HG03342 (cell line): ENCODE results near the gene IL11RA.

Experiments
- ATAC-seq: cut with Tn5 transposase; IDR thresholded peaks from one replicate; pipeline ENCODE4 v1.9.1; 2021; ENCODE audit warnings: mild to moderate bottlenecking, moderate library complexity; ENCODE audit not compliant: unreplicated experiment

IL11RA gene

DNA sequence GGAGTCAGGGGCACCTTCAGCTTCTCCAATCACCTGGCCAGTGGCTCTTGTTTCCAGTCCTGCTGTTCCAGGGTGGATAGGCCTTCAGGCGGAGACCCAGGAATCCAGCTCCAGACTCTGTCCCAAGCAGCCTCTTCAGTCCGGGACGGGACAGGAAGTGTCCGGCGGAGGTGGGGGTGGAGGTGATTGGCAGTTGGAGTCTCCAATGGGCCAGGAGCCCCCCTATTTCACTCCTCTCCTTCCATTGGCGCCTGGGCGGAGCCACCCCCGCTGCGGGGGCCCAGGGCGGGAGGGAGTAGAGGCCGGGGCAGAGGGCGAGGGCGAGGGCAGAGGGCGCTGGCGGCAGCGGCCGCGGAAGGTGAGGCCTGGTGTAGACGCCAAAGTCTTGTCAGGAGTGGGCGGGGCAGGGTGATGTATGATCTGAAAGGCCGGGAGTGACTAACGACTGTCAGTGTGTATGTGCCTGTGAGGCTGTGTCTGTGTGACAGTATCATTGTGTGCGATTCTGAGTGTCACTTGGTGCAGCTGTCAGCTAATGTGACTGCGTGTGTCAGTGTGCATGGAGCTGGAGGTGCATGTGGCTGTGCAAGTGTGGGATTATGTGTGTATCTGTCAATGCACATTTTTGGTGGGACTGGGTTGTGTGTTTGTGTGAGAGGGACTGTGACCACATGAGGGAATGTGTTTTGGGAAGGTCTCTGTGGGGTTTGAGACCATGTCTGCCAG, at the start of gene IL11RA:
IL11RA (plus strand) TSS at position 310 of the 726 bp plus-strand sequence. CDS start 3,033 bp downstream, outside the sequence.
- ATAC-seq = no peak

- ATAC-seq = peak; percentile 70
Observed at GRCh38 chr9:34603610-34604231, 48.3 kb upstream of the IL11RA start.

DNA sequence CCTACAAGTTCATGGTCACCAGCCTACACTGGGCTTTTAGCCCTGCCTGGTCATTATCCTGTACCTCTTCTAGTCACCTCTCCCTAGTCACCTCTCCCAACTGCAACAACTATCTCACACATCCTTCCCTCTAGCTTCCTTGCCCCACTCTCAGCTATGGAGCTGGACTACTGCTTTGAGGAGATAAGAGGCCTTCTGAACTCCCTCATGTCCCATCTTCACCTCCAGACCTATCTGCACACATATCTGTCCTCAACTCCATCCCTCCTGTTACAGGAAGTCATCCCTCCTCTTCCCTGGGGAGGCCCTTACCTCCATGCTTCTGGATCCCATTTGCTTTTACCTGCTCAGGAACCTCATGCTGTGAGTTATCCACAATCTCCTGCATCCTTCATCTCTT, 45.8 kb upstream of the IL11RA start:
- ATAC-seq = no peak

DNA sequence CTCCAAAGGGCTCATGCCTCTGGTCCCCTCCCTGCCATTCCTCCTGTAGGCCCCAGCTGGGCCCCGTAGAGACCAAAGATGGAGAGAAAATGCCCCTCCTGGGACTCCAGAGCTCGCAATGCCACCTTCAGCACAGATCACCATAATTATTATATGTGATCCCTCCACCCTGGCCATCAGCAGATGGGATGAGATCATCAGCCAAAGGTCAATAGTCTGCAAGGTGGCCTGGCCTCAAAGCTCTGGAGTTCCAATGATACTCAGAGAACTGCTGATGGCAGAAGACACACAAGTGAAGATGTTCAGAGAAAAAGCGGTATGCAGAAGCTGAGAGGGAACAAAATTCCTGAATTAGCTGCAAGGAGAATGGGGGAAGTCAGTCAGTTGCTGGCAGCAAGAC, 45.1 kb upstream of the IL11RA start:
- ATAC-seq = no peak

DNA sequence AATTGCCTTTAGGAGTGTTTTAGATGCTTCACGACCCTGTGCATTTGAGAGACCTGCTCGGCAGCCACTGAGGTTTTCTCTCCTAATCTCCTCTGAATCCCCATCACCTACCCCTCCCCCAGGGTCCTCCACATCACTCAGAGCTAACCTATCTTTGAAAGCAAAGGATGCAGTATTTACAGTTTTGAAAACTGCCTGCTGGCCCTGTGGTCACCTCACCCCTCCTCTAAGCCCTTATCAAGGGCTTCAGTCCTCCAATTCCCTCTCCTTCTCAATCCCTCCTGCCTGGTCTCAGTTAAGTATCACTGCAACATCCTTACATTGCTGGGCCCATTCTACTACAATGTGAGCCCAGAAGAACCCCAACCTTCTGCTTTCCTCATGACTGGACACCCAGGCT, 44.7 kb upstream of the IL11RA start:
- ATAC-seq = no peak

DNA sequence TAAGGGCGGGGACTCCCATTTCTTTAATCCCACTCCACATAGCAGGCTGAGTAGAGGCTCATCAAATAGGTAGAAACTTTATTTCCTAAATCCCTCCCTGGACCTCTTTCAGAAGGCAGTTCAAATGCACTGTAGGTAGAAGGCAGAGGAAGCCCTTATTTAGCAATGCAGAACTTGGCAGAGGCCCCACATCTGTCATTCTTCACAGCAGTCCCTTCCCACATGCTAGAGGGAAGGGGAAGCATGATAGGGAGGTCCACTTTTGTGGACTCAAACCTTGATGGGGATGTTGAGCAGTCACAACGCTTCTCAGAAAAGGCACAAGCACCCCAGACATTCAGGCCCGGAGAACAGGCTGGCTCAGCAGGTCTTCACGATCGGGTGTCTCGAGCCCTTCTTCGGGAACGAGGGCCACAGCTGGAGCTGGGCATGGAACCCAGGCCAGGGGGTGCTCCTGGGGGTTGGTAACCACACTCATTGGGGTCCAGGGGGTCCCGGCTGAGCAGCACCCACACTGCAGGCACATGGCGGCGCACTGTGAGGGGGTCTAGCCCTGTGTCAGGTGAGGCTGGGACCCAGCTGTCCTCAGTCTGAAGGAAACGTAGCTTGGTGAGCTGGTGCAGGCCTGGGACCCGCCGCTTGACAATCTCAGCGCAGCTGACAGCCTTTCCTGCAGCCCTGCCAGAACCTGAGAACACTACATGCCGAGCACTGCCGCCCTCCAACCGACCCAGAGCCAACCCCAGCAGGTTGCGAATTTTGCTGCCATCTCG, 41.4 kb upstream of the IL11RA start:
- no peak for ATAC-seq

- no peak for ATAC-seq
Observed at GRCh38 chr9:34611251-34611810, 40.7 kb upstream of the IL11RA start.

DNA sequence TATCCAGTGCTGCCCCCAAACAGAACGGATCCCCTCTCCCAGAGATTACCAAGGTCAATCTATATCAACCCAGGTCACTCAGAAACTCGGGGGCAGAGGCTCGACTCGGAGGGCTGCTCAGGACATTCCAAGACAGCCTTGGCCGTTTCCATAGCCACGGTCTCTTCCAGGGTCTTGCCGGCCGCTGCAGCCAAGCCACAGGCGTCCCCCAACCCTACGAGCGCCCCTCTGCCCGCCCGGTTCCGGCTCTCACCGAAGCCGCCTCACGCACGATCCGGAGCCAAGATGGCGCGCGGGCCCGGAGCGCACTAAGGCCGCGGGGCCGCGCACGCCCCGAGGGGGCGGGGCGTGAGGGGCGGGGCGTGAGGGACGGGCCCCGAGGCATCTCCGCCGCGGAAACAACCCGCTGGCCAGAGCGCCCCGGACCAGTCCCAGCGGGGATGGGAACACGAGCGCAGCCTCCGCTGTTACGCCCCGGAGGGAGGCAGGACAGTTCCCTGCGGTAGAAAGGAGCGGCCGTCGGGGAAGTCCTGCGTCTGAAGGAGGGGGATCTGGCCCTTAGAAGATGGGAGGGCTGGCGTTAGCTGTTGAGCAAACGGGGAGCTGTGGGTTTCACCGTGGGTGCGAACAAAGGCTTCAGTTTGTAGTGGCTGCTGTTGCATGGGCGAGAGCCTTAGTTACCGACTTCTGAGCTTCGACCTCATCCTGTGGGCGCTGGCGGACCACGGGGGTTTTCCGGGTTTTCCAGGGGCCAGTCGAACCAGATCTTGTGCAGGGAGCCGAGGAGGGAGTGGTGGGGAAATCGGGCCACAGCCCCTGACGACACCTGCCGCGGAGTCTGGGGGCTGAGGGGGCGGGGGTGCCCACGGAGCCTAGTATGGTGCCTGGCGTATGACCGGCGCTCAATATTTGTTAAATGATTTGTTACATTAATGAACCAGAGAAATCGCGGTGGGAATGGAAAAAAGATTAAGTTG, 39.9 kb upstream of the IL11RA start, which contains the start of gene RPP25L:
RPP25L (minus strand) TSS at position 287 of the 977 bp plus-strand sequence. CDS start 801 bp downstream, outside the sequence.
- peak; percentile 80 for ATAC-seq

- no peak for ATAC-seq
Observed at GRCh38 chr9:34612788-34613390, 39.1 kb upstream of the IL11RA start.

- no peak for ATAC-seq
Observed at GRCh38 chr9:34615132-34615531, 36.9 kb upstream of the IL11RA start.

DNA sequence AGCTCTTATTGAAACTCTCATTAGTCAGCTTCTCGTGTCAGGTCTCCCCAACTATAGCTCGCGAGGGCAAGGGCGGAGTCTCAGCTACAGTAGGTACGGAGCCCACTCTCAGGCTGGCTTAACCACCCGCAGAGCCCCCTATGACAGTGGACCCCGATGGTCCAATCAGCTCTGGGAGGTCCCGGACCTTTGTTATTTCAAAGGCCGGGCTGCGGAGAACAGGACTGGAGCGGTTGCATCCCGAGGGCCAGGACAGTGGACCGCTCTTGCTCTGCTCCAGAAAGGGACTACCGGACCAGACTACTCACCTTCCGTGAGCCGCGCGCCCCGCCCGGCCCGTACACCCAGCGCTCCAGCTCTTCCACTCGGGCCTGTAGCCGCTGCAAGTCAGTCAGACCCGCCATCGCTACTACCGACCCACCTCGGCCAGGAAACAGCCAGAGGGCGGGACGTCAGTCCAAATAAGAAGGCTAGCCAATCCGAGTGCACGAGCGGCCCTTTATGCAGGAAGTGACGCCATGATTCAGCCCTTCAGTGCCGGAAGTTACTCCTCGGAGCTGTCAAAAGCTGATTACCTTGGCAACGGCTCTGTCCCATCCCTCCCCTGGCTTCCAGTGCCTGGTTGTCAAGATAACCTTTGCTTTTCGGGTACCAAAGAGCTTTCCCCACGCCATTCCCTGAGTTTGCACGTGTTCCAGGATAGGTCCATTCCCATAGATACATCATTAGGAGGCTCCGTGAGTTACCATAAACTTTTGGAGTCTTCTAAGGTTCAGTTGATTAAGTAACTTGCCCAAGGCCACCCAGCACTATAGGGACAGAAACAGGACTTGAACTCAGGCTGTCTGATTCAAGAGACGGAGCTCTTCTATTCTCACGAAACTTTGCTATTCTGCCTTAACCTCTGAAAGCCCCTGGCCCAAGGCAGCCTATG, 31.7 kb upstream of the IL11RA start, which contains the start of gene DCTN3:
DCTN3 (minus strand) TSS at position 435 of the 934 bp plus-strand sequence; CDS start at position 404, 31 bp downstream.
- peak; percentile 98 for ATAC-seq

- ATAC-seq = no peak
Observed at GRCh38 chr9:34623374-34624235, 28.4 kb upstream of the IL11RA start.

GRCh38 chr9:34624475-34625185, 27.4 kb upstream of the IL11RA start:
- no peak for ATAC-seq

DNA sequence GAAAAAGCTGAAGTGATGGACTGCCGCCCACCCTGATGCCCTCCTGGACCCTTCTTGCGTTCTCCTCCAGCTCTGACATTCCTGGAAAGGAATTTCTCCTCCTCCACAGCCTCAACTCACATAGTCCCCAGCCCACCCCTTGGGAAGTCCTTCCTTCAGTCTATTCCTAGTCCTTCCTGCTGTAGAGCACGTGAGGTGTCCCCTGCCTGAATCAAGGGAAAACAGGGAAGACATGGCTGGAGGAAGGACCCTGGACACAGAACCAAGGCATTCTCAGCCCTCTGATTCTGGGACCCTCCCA, 26.8 kb upstream of the IL11RA start:
- no peak for ATAC-seq

GRCh38 chr9:34627716-34628655, 24.0 kb upstream of the IL11RA start:
- ATAC-seq = no peak
